Neural progenitor cell (in vitro differentiated cells): ENCODE results near the gene ZSWIM3.

Experiments
- CTCF ChIP-seq: fragments of 200-600 bp; sonication (generic); IDR thresholded peaks from 2 replicates; pipeline ENCODE4 v1.5.1; 2017; ENCODE audit warnings: antibody characterized with exemption, mild to moderate bottlenecking
- EZH2 ChIP-seq: fragments of 200-600 bp; sonication (generic); IDR thresholded peaks from 2 replicates; pipeline ENCODE4 v1.6.1; 2017; ENCODE audit warnings: antibody characterized with exemption, mild to moderate bottlenecking, moderate library complexity
- EZH2phosphoT487 ChIP-seq: fragments of 200-600 bp; sonication (generic); IDR thresholded peaks from 2 replicates; pipeline ENCODE4 v1.6.1; 2017; ENCODE audit warnings: antibody characterized with exemption

GRCh38 chr20:45898285-45898684 lies 40.9 kb downstream of the ZSWIM3 start:
- TF ChIP-seq EZH2phosphoT487 = no peak
- no peak for TF ChIP-seq EZH2
- TF ChIP-seq CTCF = no peak
